Measurements from ENCODE around the gene TAGLN.

DNA sequence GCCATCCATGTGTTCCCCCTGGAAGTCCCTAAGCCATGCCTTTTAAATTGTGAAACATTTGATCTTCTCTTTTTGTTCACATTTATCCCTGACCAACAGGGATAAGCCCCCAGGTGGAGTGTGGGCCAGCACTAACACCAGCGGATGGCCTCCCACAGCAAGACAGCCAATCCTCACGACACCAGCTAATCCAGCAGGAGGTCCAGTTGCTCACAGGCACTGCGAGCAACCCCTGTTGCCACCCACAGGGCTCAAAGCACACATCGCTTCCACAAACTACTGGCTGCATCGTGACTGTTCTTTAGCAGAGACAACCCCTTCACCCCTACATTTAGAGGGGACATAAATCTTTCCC, 30.7 kb downstream of the TAGLN start:
- TF ChIP-seq EP300 (IDR thresholded peaks at IDR 0.05) = no peak
- TF ChIP-seq, protein P1, sequence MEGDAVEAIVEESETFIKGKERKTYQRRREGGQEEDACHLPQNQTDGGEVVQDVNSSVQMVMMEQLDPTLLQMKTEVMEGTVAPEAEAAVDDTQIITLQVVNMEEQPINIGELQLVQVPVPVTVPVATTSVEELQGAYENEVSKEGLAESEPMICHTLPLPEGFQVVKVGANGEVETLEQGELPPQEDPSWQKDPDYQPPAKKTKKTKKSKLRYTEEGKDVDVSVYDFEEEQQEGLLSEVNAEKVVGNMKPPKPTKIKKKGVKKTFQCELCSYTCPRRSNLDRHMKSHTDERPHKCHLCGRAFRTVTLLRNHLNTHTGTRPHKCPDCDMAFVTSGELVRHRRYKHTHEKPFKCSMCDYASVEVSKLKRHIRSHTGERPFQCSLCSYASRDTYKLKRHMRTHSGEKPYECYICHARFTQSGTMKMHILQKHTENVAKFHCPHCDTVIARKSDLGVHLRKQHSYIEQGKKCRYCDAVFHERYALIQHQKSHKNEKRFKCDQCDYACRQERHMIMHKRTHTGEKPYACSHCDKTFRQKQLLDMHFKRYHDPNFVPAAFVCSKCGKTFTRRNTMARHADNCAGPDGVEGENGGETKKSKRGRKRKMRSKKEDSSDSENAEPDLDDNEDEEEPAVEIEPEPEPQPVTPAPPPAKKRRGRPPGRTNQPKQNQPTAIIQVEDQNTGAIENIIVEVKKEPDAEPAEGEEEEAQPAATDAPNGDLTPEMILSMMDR (IDR thresholded peaks at IDR 0.05) = no peak

Data from tibial nerve (tissue), 4 donors.